ENCODE measurements around the gene PALD1. TPM values are rescaled to one million over a fixed set of nuclear protein-coding genes. Genes with fewer than 3 reads are reported as not detected.

PALD1 gene
- total and polyA plus RNA-seq, 2 of the 13 experiments (the other 11 are each of a cell fraction or from before 2014, with no cell fraction given) = 0.07 to 0.09 TPM

- TF ChIP-seq ZMAT3 (CRISPR knock-in tag; conservative IDR thresholded peaks at IDR 0.05) = peak; percentile 56; the same call in 1 of the 2 replicates
- no peak for TF ChIP-seq ZNF740 (CRISPR knock-in tag; IDR thresholded peaks at IDR 0.05)
- peak; percentile 55; the same call in 1 of the 2 replicates for TF ChIP-seq ZNF567 (CRISPR knock-in tag; IDR thresholded peaks at IDR 0.05; ENCODE audit: borderline replicate concordance)
- TF ChIP-seq THRA (CRISPR knock-in tag; IDR thresholded peaks at IDR 0.05; ENCODE audit: borderline replicate concordance) = 0 out of 2 replicates have a peak, but pooled peaks have one; percentile 21
- TF ChIP-seq ZNF331 (CRISPR knock-in tag; IDR thresholded peaks at IDR 0.05) = peak; percentile 45
- TF ChIP-seq ETV6 (CRISPR knock-in tag; conservative IDR thresholded peaks at IDR 0.05) = no peak
- no peak for TF ChIP-seq ZNF512 (CRISPR knock-in tag; IDR thresholded peaks at IDR 0.05)
- TF ChIP-seq FOXK2 (IDR thresholded peaks at IDR 0.05) = no peak
- no peak for TF ChIP-seq CCDC6 (CRISPR knock-in tag; IDR thresholded peaks at IDR 0.05)
- TF ChIP-seq CERS6 (CRISPR knock-in tag; IDR thresholded peaks at IDR 0.05) = no peak
- TF ChIP-seq SCMH1 (CRISPR knock-in tag; IDR thresholded peaks at IDR 0.05; ENCODE audit: borderline replicate concordance) = no peak
- no peak for TF ChIP-seq ZBTB3 (CRISPR knock-in tag; IDR thresholded peaks at IDR 0.05; ENCODE audit: borderline replicate concordance, low read depth)
- TF ChIP-seq ZNF709 (CRISPR knock-in tag; IDR thresholded peaks at IDR 0.05) = 0 out of 2 replicates have a peak, but pooled peaks have one; percentile 24
- no peak for TF ChIP-seq ZNF558 (CRISPR knock-in tag; IDR thresholded peaks at IDR 0.05; ENCODE audit: borderline replicate concordance)
- TF ChIP-seq ZFP41 (CRISPR knock-in tag; IDR thresholded peaks at IDR 0.05; ENCODE audit: borderline replicate concordance) = no peak
- no peak for TF ChIP-seq TBX3 (IDR thresholded peaks at IDR 0.05; ENCODE audit: borderline replicate concordance)
- no peak for TF ChIP-seq ZFP90 (CRISPR knock-in tag; IDR thresholded peaks at IDR 0.05; ENCODE audit: borderline replicate concordance)
- TF ChIP-seq ERF (CRISPR knock-in tag; IDR thresholded peaks at IDR 0.05) = 0 out of 2 replicates have a peak, but pooled peaks have one; percentile 21
- TF ChIP-seq HNF1B (CRISPR knock-in tag; IDR thresholded peaks at IDR 0.05) = 0 out of 2 replicates have a peak, but pooled peaks have one; percentile 33
- no peak for TF ChIP-seq ZNF282 (IDR thresholded peaks at IDR 0.05; ENCODE audit: partially characterized antibody)
- no peak for TF ChIP-seq HDAC1 (CRISPR knock-in tag; IDR thresholded peaks at IDR 0.05)
- TF ChIP-seq TRAFD1 (CRISPR knock-in tag; IDR thresholded peaks at IDR 0.05; ENCODE audit: borderline replicate concordance) = no peak
Measured at GRCh38 chr10:70596110-70596798, 117.7 kb downstream of the PALD1 start (continued).

Measured in HepG2 (cell line).